HEK293 (cell line): Measurements from ENCODE around the gene SULF2.

Experiments used
- CTCF ChIA-PET: fragments of 350-600 bp; formaldehyde crosslinking; extraction: SDS; loops from one replicate; lab custom pipeline; 2021; ENCODE audit warnings: antibody characterized with exemption; lab: Yijun Ruan, JAX
- POLR2A ChIA-PET: fragments of 300-600 bp; formaldehyde crosslinking; extraction: SDS; loops from one replicate; lab custom pipeline; 2020; ENCODE audit warnings: antibody characterized with exemption, inconsistent platforms; lab: Yijun Ruan, JAX
- H3K27ac ChIP-seq: fragments of 200-500 bp; sonication (Bioruptor generic); 2 replicates; pipeline ENCODE4 v1.5.1; 2014; ENCODE audit warnings: low read depth, low read length, control low read depth, inconsistent platforms; ENCODE audit errors: extremely low read depth
- H3K36me3 ChIP-seq, 2 experiments: fragments of 200-500 bp in 1 of 2; sonication (Bioruptor generic) in 1 of 2; 1 replicate in 1 of 2; 2 replicates in 1 of 2; pipeline ENCODE4 v1.5.1; 2014 to 2017; ENCODE audit warnings: inconsistent platforms in 2 of 2, low read length in 2 of 2; ENCODE audit not compliant: control insufficient read depth in 2 of 2, insufficient read depth in 1 of 2
- H3K4me1 ChIP-seq: fragments of 200-500 bp; sonication (Bioruptor generic); 2 replicates; pipeline ENCODE4 v1.5.1; 2014; ENCODE audit warnings: mild to moderate bottlenecking, low read length, inconsistent platforms; ENCODE audit not compliant: control insufficient read depth, insufficient read depth
- H3K4me3 ChIP-seq: 2 replicates; pipeline ENCODE4 v1.5.1; 2011; ENCODE audit warnings: low read depth, mild to moderate bottlenecking, control low read depth, low read length, moderate library complexity
- H3K9me3 ChIP-seq: fragments of 200-500 bp; sonication (Bioruptor generic); 2 replicates; pipeline ENCODE4 v1.5.1; 2014; ENCODE audit warnings: low read depth, low read length, inconsistent platforms; ENCODE audit not compliant: control insufficient read depth, insufficient read depth
- FEZF1 ChIP-seq: fragments of 450-650 bp; formaldehyde crosslinking; IDR thresholded peaks from 2 replicates; pipeline ENCODE4 v1.5.1; 2016; ENCODE audit warnings: missing biosample characterization, missing genetic modification characterization
- KLF16 ChIP-seq: fragments of 450-650 bp; formaldehyde crosslinking; IDR thresholded peaks from 2 replicates; pipeline ENCODE4 v1.5.1; 2017; ENCODE audit warnings: missing biosample characterization, missing genetic modification characterization
- WT1 ChIP-seq: fragments of 450-650 bp; formaldehyde crosslinking; IDR thresholded peaks from 2 replicates; pipeline ENCODE4 v1.5.1; 2016; ENCODE audit warnings: missing biosample characterization, missing genetic modification characterization
- ZBTB48 ChIP-seq: fragments of 450-650 bp; formaldehyde crosslinking; IDR thresholded peaks from 2 replicates; pipeline ENCODE4 v1.5.1; 2016; ENCODE audit warnings: missing biosample characterization, missing genetic modification characterization
- ZEB2 ChIP-seq: fragments of 450-650 bp; formaldehyde crosslinking; IDR thresholded peaks from 2 replicates; pipeline ENCODE4 v1.5.1; 2016; ENCODE audit warnings: missing biosample characterization, missing genetic modification characterization
- ZFP3 ChIP-seq: fragments of 450-650 bp; formaldehyde crosslinking; IDR thresholded peaks from 2 replicates; pipeline ENCODE4 v1.5.1; 2016; ENCODE audit warnings: low read depth, missing biosample characterization, missing genetic modification characterization
- ZNF266 ChIP-seq: fragments of 450-650 bp; formaldehyde crosslinking; IDR thresholded peaks from 2 replicates; pipeline ENCODE4 v1.5.1; 2016; ENCODE audit warnings: missing biosample characterization, missing genetic modification characterization, low read depth
- ZNF48 ChIP-seq: fragments of 450-650 bp; formaldehyde crosslinking; IDR thresholded peaks from 2 replicates; pipeline ENCODE4 v1.5.1; 2016; ENCODE audit warnings: missing biosample characterization, missing genetic modification characterization
- ZNF707 ChIP-seq: fragments of 450-650 bp; formaldehyde crosslinking; IDR thresholded peaks from 2 replicates; pipeline ENCODE4 v1.5.1; 2016; ENCODE audit warnings: missing biosample characterization, missing genetic modification characterization
- ZNF768 ChIP-seq: fragments of 450-650 bp; formaldehyde crosslinking; IDR thresholded peaks from 2 replicates; pipeline ENCODE4 v1.5.1; 2018; ENCODE audit warnings: missing biosample characterization, mild to moderate bottlenecking, missing genetic modification characterization
- TF ChIP-seq, protein P1 (sequence below): fragments of 450-650 bp; formaldehyde crosslinking; IDR thresholded peaks from 2 replicates; pipeline ENCODE4 v1.5.1; 2016; ENCODE audit warnings: missing biosample characterization, missing genetic modification characterization
- TF ChIP-seq, protein P2 (sequence below): fragments of 450-650 bp; formaldehyde crosslinking; IDR thresholded peaks from 2 replicates; pipeline ENCODE4 v1.5.1; 2017; ENCODE audit warnings: missing biosample characterization, missing genetic modification characterization
- TF ChIP-seq, protein P3 (sequence below): fragments of 450-650 bp; formaldehyde crosslinking; IDR thresholded peaks from 2 replicates; pipeline ENCODE4 v1.5.1; 2016; ENCODE audit warnings: missing biosample characterization, missing genetic modification characterization
- TF ChIP-seq, protein P4 (sequence below): fragments of 450-650 bp; formaldehyde crosslinking; IDR thresholded peaks from 2 replicates; pipeline ENCODE4 v1.5.1; 2017; ENCODE audit warnings: missing biosample characterization, missing genetic modification characterization
- TF ChIP-seq, protein P5 (sequence below): fragments of 450-650 bp; formaldehyde crosslinking; IDR thresholded peaks from 2 replicates; pipeline ENCODE4 v1.5.1; 2016; ENCODE audit warnings: missing biosample characterization, missing genetic modification characterization
- TF ChIP-seq, protein P6 (sequence below): fragments of 450-650 bp; formaldehyde crosslinking; IDR thresholded peaks from 2 replicates; pipeline ENCODE4 v1.5.1; 2016; ENCODE audit warnings: missing biosample characterization, missing genetic modification characterization

SULF2 gene

DNA sequence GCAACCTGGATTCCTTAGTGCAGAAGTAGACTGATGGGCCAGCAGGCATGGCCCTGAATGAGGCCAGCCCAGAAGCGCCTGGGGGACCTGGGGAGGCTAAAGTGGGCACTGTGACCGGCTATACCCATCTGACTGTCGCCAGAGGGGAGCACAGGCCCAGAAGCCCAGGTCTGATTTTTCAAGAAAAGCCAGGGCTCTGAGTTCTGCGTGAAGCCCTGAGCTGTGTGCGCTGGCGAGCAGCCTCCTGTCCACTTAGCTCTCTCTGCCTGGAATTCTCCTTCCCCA lies 111.7 kb downstream of the SULF2 start (continued):
- TF ChIP-seq, protein P1, sequence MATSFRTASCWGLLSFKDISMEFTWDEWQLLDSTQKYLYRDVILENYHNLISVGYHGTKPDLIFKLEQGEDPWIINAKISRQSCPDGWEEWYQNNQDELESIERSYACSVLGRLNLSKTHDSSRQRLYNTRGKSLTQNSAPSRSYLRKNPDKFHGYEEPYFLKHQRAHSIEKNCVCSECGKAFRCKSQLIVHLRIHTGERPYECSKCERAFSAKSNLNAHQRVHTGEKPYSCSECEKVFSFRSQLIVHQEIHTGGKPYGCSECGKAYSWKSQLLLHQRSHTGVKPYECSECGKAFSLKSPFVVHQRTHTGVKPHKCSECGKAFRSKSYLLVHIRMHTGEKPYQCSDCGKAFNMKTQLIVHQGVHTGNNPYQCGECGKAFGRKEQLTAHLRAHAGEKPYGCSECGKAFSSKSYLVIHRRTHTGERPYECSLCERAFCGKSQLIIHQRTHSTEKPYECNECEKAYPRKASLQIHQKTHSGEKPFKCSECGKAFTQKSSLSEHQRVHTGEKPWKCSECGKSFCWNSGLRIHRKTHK (tag by site-specific recombination), result no peak
- TF ChIP-seq, protein P2, sequence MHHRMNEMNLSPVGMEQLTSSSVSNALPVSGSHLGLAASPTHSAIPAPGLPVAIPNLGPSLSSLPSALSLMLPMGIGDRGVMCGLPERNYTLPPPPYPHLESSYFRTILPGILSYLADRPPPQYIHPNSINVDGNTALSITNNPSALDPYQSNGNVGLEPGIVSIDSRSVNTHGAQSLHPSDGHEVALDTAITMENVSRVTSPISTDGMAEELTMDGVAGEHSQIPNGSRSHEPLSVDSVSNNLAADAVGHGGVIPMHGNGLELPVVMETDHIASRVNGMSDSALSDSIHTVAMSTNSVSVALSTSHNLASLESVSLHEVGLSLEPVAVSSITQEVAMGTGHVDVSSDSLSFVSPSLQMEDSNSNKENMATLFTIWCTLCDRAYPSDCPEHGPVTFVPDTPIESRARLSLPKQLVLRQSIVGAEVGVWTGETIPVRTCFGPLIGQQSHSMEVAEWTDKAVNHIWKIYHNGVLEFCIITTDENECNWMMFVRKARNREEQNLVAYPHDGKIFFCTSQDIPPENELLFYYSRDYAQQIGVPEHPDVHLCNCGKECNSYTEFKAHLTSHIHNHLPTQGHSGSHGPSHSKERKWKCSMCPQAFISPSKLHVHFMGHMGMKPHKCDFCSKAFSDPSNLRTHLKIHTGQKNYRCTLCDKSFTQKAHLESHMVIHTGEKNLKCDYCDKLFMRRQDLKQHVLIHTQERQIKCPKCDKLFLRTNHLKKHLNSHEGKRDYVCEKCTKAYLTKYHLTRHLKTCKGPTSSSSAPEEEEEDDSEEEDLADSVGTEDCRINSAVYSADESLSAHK (tag by site-specific recombination), result no peak

DNA sequence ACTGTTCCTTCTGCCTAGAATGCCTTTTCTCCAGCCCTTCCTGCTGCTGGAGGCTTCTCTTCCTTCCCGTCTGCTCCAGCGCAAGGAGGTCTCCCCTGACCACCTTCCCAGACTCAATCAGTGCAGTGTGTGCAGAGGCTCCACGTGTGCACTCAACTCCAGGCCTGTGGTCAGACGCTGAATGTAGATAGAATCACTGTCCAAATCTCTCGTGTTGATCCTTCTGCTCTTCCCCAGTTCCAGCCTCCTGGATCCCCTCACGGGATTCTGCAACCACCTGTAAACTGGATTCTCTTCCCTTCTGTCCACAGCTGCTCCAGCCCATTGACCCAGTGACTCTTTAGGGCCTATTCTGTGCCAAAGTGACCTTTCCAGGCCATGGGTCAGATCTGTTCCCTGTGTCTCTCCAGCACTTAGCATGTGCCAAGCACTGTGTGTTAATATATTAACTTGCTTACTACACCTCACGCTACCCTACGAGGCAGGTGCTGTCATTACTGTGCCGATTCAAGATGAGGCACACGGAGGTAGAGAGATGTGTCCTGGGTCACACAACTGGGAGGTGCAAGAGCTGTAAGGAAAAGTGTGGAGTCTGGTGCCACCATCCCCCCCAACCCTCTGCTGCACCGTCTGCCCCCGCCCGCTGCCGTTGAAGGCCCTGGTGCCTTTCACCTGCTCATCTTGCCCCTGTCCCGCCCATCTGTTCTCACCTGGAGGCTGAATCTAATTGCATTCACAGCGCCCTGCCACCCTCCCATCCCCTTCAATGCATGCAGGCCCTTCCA lies 112.2 kb downstream of the SULF2 start:
- POLR2A ChIA-PET, result no interaction called here
- CTCF ChIA-PET, result interaction anchor here (2.1 kb wide), 1 partner anchor 9 kb away, joined by 9 read pairs; no protein-coding TSS in a partner anchor

More for the DNA sequence above, 112.2 kb downstream of the SULF2 start:
- TF ChIP-seq, protein P3, sequence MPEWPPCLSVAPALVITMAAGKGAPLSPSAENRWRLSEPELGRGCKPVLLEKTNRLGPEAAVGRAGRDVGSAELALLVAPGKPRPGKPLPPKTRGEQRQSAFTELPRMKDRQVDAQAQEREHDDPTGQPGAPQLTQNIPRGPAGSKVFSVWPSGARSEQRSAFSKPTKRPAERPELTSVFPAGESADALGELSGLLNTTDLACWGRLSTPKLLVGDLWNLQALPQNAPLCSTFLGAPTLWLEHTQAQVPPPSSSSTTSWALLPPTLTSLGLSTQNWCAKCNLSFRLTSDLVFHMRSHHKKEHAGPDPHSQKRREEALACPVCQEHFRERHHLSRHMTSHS (tag by site-specific recombination), result no peak
- TF ChIP-seq ZNF707, result no peak
- no peak for TF ChIP-seq ZNF266 (tag by site-specific recombination)
- TF ChIP-seq ZBTB48 (tag by site-specific recombination), result no peak
- TF ChIP-seq ZFP3, result no peak
- no peak for TF ChIP-seq KLF16 (tag by site-specific recombination)
- TF ChIP-seq ZEB2 (tag by site-specific recombination), result no peak
- TF ChIP-seq, protein P4, sequence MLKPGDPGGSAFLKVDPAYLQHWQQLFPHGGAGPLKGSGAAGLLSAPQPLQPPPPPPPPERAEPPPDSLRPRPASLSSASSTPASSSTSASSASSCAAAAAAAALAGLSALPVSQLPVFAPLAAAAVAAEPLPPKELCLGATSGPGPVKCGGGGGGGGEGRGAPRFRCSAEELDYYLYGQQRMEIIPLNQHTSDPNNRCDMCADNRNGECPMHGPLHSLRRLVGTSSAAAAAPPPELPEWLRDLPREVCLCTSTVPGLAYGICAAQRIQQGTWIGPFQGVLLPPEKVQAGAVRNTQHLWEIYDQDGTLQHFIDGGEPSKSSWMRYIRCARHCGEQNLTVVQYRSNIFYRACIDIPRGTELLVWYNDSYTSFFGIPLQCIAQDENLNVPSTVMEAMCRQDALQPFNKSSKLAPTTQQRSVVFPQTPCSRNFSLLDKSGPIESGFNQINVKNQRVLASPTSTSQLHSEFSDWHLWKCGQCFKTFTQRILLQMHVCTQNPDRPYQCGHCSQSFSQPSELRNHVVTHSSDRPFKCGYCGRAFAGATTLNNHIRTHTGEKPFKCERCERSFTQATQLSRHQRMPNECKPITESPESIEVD (tag by site-specific recombination), result no peak
- TF ChIP-seq, protein P5, sequence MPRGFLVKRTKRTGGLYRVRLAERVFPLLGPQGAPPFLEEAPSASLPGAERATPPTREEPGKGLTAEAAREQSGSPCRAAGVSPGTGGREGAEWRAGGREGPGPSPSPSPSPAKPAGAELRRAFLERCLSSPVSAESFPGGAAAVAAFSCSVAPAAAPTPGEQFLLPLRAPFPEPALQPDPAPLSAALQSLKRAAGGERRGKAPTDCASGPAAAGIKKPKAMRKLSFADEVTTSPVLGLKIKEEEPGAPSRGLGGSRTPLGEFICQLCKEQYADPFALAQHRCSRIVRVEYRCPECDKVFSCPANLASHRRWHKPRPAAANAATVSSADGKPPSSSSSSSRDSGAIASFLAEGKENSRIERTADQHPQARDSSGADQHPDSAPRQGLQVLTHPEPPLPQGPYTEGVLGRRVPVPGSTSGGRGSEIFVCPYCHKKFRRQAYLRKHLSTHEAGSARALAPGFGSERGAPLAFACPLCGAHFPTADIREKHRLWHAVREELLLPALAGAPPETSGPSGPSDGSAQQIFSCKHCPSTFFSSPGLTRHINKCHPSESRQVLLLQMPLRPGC (tag by site-specific recombination), result no peak
- TF ChIP-seq ZNF768 (tag by site-specific recombination), result no peak
- no peak for TF ChIP-seq FEZF1 (tag by site-specific recombination)
- no peak for TF ChIP-seq WT1
- TF ChIP-seq, protein P6, sequence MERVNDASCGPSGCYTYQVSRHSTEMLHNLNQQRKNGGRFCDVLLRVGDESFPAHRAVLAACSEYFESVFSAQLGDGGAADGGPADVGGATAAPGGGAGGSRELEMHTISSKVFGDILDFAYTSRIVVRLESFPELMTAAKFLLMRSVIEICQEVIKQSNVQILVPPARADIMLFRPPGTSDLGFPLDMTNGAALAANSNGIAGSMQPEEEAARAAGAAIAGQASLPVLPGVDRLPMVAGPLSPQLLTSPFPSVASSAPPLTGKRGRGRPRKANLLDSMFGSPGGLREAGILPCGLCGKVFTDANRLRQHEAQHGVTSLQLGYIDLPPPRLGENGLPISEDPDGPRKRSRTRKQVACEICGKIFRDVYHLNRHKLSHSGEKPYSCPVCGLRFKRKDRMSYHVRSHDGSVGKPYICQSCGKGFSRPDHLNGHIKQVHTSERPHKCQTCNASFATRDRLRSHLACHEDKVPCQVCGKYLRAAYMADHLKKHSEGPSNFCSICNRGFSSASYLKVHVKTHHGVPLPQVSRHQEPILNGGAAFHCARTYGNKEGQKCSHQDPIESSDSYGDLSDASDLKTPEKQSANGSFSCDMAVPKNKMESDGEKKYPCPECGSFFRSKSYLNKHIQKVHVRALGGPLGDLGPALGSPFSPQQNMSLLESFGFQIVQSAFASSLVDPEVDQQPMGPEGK (tag by site-specific recombination), result no peak
- TF ChIP-seq ZNF48, result no peak
- Histone ChIP-seq H3K9me3 (no peaks in the 10 kb centered on the region), H3K4me3 (no peak overlapping the region), H3K4me1 (no peaks in the 10 kb centered on the region), H3K36me3 (peaks cover 0 to 36% of the 10 kb centered on the region in 2 experiments; a peak in 2 of 3 replicates), H3K27ac (no peak overlapping the region)
